ENCODE measurements around the gene MRPS30. TPM values are rescaled to one million over a fixed set of nuclear protein-coding genes. Genes with fewer than 3 reads are reported as not detected.

Gene MRPS30
- 36.8 and 58.7 TPM in 2 replicates for total RNA-seq

GRCh38 chr5:44808435-44809214 is at the start of gene MRPS30:
TSS of gene MRPS30 (plus strand) at chr5:44808947. CDS start at chr5:44808963, 16 bp downstream.

Data from bladder microvascular endothelial cell (primary cell).